HG03558 (cell line): ENCODE results near the gene KIF25.

Experiments
- ATAC-seq: cut with Tn5 transposase; IDR thresholded peaks from one replicate; pipeline ENCODE4 v1.9.1; 2021; ENCODE audit warnings: moderate number of reproducible peaks; ENCODE audit not compliant: unreplicated experiment; ENCODE audit errors: extremely low read depth

Gene KIF25

GRCh38 chr6:168032005-168032760 is 34.7 kb downstream of the KIF25 start:
- no peak for ATAC-seq

- no peak for ATAC-seq
Observed at GRCh38 chr6:168033791-168034190, 36.3 kb downstream of the KIF25 start.

- no peak for ATAC-seq
Observed at GRCh38 chr6:168034537-168034936, 37.1 kb downstream of the KIF25 start.

- no peak for ATAC-seq
Observed at GRCh38 chr6:168035098-168035660, 37.7 kb downstream of the KIF25 start.

GRCh38 chr6:168035661-168036545 is 38.4 kb downstream of the KIF25 start:
- no peak for ATAC-seq

GRCh38 chr6:168037242-168037641 is 39.8 kb downstream of the KIF25 start:
- no peak for ATAC-seq

- no peak for ATAC-seq
Observed at GRCh38 chr6:168037856-168038255, 40.4 kb downstream of the KIF25 start.

GRCh38 chr6:168038576-168039140 is 41.2 kb downstream of the KIF25 start:
- no peak for ATAC-seq

- ATAC-seq: no peak
Observed at GRCh38 chr6:168039301-168039700, 41.8 kb downstream of the KIF25 start.

GRCh38 chr6:168039849-168040248 is 42.4 kb downstream of the KIF25 start:
- no peak for ATAC-seq

GRCh38 chr6:168040856-168041496 is 43.5 kb downstream of the KIF25 start:
- no peak for ATAC-seq

GRCh38 chr6:168041928-168042327 is 44.5 kb downstream of the KIF25 start:
- no peak for ATAC-seq

- ATAC-seq: no peak
Observed at GRCh38 chr6:168042426-168043192, 45.1 kb downstream of the KIF25 start.

- no peak for ATAC-seq
Observed at GRCh38 chr6:168043193-168043847, 45.8 kb downstream of the KIF25 start.

- ATAC-seq: no peak
Observed at GRCh38 chr6:168043848-168044415, 46.5 kb downstream of the KIF25 start.

GRCh38 chr6:168044521-168045130 is 47.2 kb downstream of the KIF25 start:
- no peak for ATAC-seq

GRCh38 chr6:168045141-168045691 is 47.7 kb downstream of the KIF25 start:
- ATAC-seq: no peak
